IPS-NIHi11 (cell line): ENCODE measurements around the gene ROBO4.

Experiments used
- DNase-seq: peaks from one replicate; pipeline ENCODE4 v3.0.0; 2012; ENCODE audit warnings: mixed read lengths, low spot score

Gene ROBO4

GRCh38 chr11:124897674-124898262 is at the start of gene ROBO4:
ROBO4 (minus strand) TSS chr11:124897865; CDS start chr11:124897795, 70 bp downstream.
- DNase-seq: no peak

GRCh38 chr11:124946735-124947141 is 49.1 kb upstream of the ROBO4 start:
- DNase-seq: no peak

- no peak for DNase-seq
Observed at GRCh38 chr11:124945826-124946225, 48.2 kb upstream of the ROBO4 start.

GRCh38 chr11:124944565-124944964 is 46.9 kb upstream of the ROBO4 start:
- DNase-seq: no peak

- no peak for DNase-seq
Observed at GRCh38 chr11:124943741-124944140, 46.1 kb upstream of the ROBO4 start.

GRCh38 chr11:124943254-124943616 is 45.6 kb upstream of the ROBO4 start:
- no peak for DNase-seq

GRCh38 chr11:124942466-124943253 is 45.0 kb upstream of the ROBO4 start:
- DNase-seq: no peak

GRCh38 chr11:124941703-124942102 is 44.0 kb upstream of the ROBO4 start:
- no peak for DNase-seq

GRCh38 chr11:124938970-124939369 is 41.3 kb upstream of the ROBO4 start:
- no peak for DNase-seq

- no peak for DNase-seq
Observed at GRCh38 chr11:124938206-124938765, 40.6 kb upstream of the ROBO4 start.

GRCh38 chr11:124937336-124937935 is 39.8 kb upstream of the ROBO4 start:
- no peak for DNase-seq

GRCh38 chr11:124935548-124936514 is 38.2 kb upstream of the ROBO4 start, which contains the start of gene HEPACAM:
HEPACAM (minus strand) TSS chr11:124936047; CDS start chr11:124936006, 41 bp downstream.
- no peak for DNase-seq

- no peak for DNase-seq
Observed at GRCh38 chr11:124934862-124935547, 37.3 kb upstream of the ROBO4 start.

- no peak for DNase-seq
Observed at GRCh38 chr11:124930799-124931198, 33.1 kb upstream of the ROBO4 start.

GRCh38 chr11:124928942-124929665 is 31.4 kb upstream of the ROBO4 start:
- no peak for DNase-seq

- no peak for DNase-seq
Observed at GRCh38 chr11:124923296-124923695, 25.6 kb upstream of the ROBO4 start.

- no peak for DNase-seq
Observed at GRCh38 chr11:124922831-124923230, 25.2 kb upstream of the ROBO4 start.

GRCh38 chr11:124920870-124921609 is 23.4 kb upstream of the ROBO4 start:
- peak; percentile 88 for DNase-seq

GRCh38 chr11:124920356-124920755 is 22.7 kb upstream of the ROBO4 start:
- DNase-seq: no peak

GRCh38 chr11:124919898-124920297 is 22.2 kb upstream of the ROBO4 start:
- no peak for DNase-seq
